GM12878 (cell line): ENCODE data around the gene GSG1. TPM values are rescaled to one million over a fixed set of nuclear protein-coding genes. Genes with fewer than 3 reads are reported as not detected.
A peak's percentile ranks its signal among the peaks of the same experiment; 100 is the strongest.

ENCODE experiments used
- ATAC-seq: fragments of 200-7000 bp; cut with Tn5 transposase; 3 replicates; pipeline ENCODE4 v1.9.1; 2020; ENCODE audit warnings: mild to moderate bottlenecking, moderate library complexity
- BruUV-seq: library from RNA; stranded (reverse); fragments of 400-500 nt; replicated peaks from 2 replicates; lab custom pipeline; 2021; lab: Mats Ljungman, UMichigan
- CTCF ChIA-PET: fragments of 300-600 bp; sonication (Branson Sonifier 250); formaldehyde crosslinking; extraction: SDS; loops from one replicate; lab custom pipeline; 2021; ENCODE audit warnings: inconsistent platforms; lab: Yijun Ruan, JAX
- POLR2A ChIA-PET: fragments of 350-600 bp; formaldehyde crosslinking; extraction: SDS; loops from one replicate; lab custom pipeline; 2021; ENCODE audit warnings: inconsistent platforms; lab: Charles Lee
- RAD21 ChIA-PET: fragments of 300-600 bp; sonication (Branson Sonifier 250); formaldehyde crosslinking; loops from one replicate; lab custom pipeline; 2023; ENCODE audit warnings: antibody characterized with exemption; ENCODE audit not compliant: unreplicated experiment; lab: Charles Lee
- SMC1A ChIA-PET: fragments of 300-600 bp; sonication (Branson Sonifier 250); formaldehyde crosslinking; loops from one replicate; lab custom pipeline; 2023; ENCODE audit not compliant: unreplicated experiment, uncharacterized antibody; lab: Charles Lee
- DNase-seq: peaks from one replicate; pipeline ENCODE4 v3.0.0-alpha.2; 2011; ENCODE audit warnings: low read depth, low spot score
- FAIRE-seq: peaks from 3 replicates; lab custom pipeline; 2011; peaks lifted over from hg19 to GRCh38; lab: Jason Lieb, UNC
- H2AFZ ChIP-seq: 2 replicates; pipeline ENCODE4 v1.6.0; 2011; ENCODE audit warnings: low read depth, low read length, control low read depth; ENCODE audit not compliant: control insufficient read depth
- H3K27ac ChIP-seq: 2 replicates; pipeline ENCODE4 v1.5.1; 2011; ENCODE audit warnings: control low read depth; ENCODE audit not compliant: control insufficient read depth, insufficient read depth
- H3K27me3 ChIP-seq, 2 experiments: replicated peaks in 1 of 2; 2 replicates each; pipeline versions ENCODE4 v1.6.0 to v1.6.1; 2011; ENCODE audit warnings: low read length in 1 of 2; ENCODE audit not compliant: control insufficient read depth in 2 of 2, insufficient read depth in 2 of 2
- H3K36me3 ChIP-seq, 2 experiments: 2 replicates each; pipeline ENCODE4 v1.5.1; 2011; ENCODE audit warnings: low read length in 1 of 2; ENCODE audit not compliant: control insufficient read depth in 2 of 2, insufficient read depth in 2 of 2
- H3K4me1 ChIP-seq: 2 replicates; pipeline ENCODE4 v1.6.1; 2011; ENCODE audit warnings: mild to moderate bottlenecking, low read length, moderate library complexity, mixed read lengths; ENCODE audit not compliant: control insufficient read depth, insufficient read depth
- H3K4me2 ChIP-seq: 2 replicates; pipeline ENCODE4 v1.6.0; 2011; ENCODE audit warnings: control low read depth; ENCODE audit not compliant: control insufficient read depth, insufficient read depth
- H3K4me3 ChIP-seq: fragments of 200-600 bp; sonication (generic); 2 replicates; pipeline ENCODE4 v1.5.1; 2016
- H3K79me2 ChIP-seq: 2 replicates; pipeline ENCODE4 v1.6.0; 2011; ENCODE audit warnings: low read length; ENCODE audit not compliant: control insufficient read depth, insufficient read depth
- H3K9ac ChIP-seq: 2 replicates; pipeline ENCODE4 v1.8.0; 2011; ENCODE audit warnings: low read length, control low read depth, mixed read lengths; ENCODE audit not compliant: control insufficient read depth, insufficient read depth
- H3K9me3 ChIP-seq: replicated peaks from 3 replicates; pipeline ENCODE4 v1.5.1; 2011; ENCODE audit warnings: mild to moderate bottlenecking, low read length; ENCODE audit not compliant: control insufficient read depth, insufficient read depth
- H4K20me1 ChIP-seq: 2 replicates; pipeline ENCODE4 v1.6.0; 2011; ENCODE audit not compliant: control insufficient read depth, insufficient read depth
- HDAC2 ChIP-seq: fragments of 200-600 bp; sonication (generic); IDR thresholded peaks from 2 replicates; pipeline ENCODE4 v1.6.1; 2017
- IKZF2 ChIP-seq, 2 experiments: fragments of 450-650 bp; IDR thresholded peaks; 2 replicates each; pipeline ENCODE4 v1.6.1; 2017; ENCODE audit warnings: mild to moderate bottlenecking in 2 of 2, moderate library complexity in 2 of 2
- KLF5 ChIP-seq: fragments of 450-650 bp; IDR thresholded peaks from 2 replicates; pipeline ENCODE4 v1.6.1; 2014; ENCODE audit warnings: mild to moderate bottlenecking; ENCODE audit not compliant: partially characterized antibody
- PAX8 ChIP-seq: fragments of 450-650 bp; IDR thresholded peaks from 2 replicates; pipeline ENCODE4 v1.6.1; 2017; ENCODE audit warnings: mild to moderate bottlenecking, moderate library complexity
- SREBF2 ChIP-seq: IDR thresholded peaks from 2 replicates; pipeline ENCODE4 v1.6.1; 2012; ENCODE audit warnings: mild to moderate bottlenecking, low read length
- TCF12 ChIP-seq: IDR thresholded peaks from 2 replicates; pipeline ENCODE4 v1.6.1; 2011; ENCODE audit warnings: low read depth, mild to moderate bottlenecking, low read length
- ZNF207 ChIP-seq: fragments of 450-650 bp; IDR thresholded peaks from 2 replicates; pipeline ENCODE4 v1.6.1; 2014; ENCODE audit warnings: antibody characterized with exemption, mild to moderate bottlenecking, borderline replicate concordance
- ZNF24 ChIP-seq: fragments of 450-650 bp; IDR thresholded peaks from 2 replicates; pipeline ENCODE4 v1.6.1; 2017; ENCODE audit warnings: antibody characterized with exemption, mild to moderate bottlenecking
- WGBS: methylation state at CpG from one replicate; pipeline ENCODE4 v1.1.6; 2016; ENCODE audit warnings: low lambda C conversion rate; ENCODE audit not compliant: insufficient replicate concordance, insufficient coverage; ENCODE audit errors: missing lambda C conversion rate; 5-methylcytosine and 5-hydroxymethylcytosine counted together
- in situ Hi-C: fragments of 300-500 bp; cut with MboI; formaldehyde crosslinking; loops from 9 replicates; pipeline ENCODE4 v1.14.3; 2018; ENCODE audit warnings: mixed read lengths
- intact Hi-C: fragments of 100-400 bp; cut with micrococcal nuclease; formaldehyde crosslinking; loops from one replicate; pipeline ENCODE4 v1.14.2; 2022; ENCODE audit not compliant: unreplicated experiment
- polyA plus RNA-seq, 11 experiments: library from polyadenylated mRNA; depleted of rRNA in 4 of 11; unstranded in 6 of 11; stranded (reverse) in 5 of 11; fragments of >200 nt; fragmentation: Nextera tagmentation in 4 of 11; fragmentation: Illumina TruSeq in 1 of 11; extraction: Ambion mirVana in 4 of 11; extraction: Trizol in 1 of 11; gene quantifications; 1 replicate in 1 of 11; 2 replicates in 10 of 11; pipeline versions ENCODE4 v1.2.1 to v1.2.3, GENCODE V29; 2011 to 2016; ENCODE audit warnings: inconsistent platforms in 2 of 11, missing spikeins in 2 of 11, low read depth in 1 of 11
- total RNA-seq, 4 experiments: library from RNA; depleted of rRNA in 3 of 4; stranded (reverse); fragments of >200 nt in 3 of 4; fragmentation: Illumina TruSeq in 1 of 4; extraction: Trizol in 1 of 4; gene quantifications; 2 replicates each; pipeline versions ENCODE4 v1.2.1 to v1.2.3, GENCODE V29; 2013 to 2021

GSG1 gene
- total and polyA plus RNA-seq, 10 of the 15 experiments (the other 5 are each of a cell fraction or from before 2014, with no cell fraction given), result not detected

- ATAC-seq (no peak), DNase-seq (no peak), FAIRE-seq (no peak)
- Histone ChIP-seq H3K36me3 (no peaks in the 10 kb centered on the region), H2AFZ (peak overlapping the region; percentile 98), H3K4me3 (peak overlapping the region; percentile 95), H3K4me2 (peak overlapping the region; percentile 92), H3K27me3 (peaks cover 0 to 8% of the 10 kb centered on the region in 2 experiments; a peak in 2 of 4 replicates), H3K27ac (no peak overlapping the region), H3K9me3 (no peaks in the 10 kb centered on the region), H3K9ac (peak overlapping the region; percentile 50; the same call in 1 of the 2 replicates), H3K4me1 (no peaks in the 10 kb centered on the region), H3K79me2 (no peaks in the 10 kb centered on the region), H4K20me1 (no peaks in the 10 kb centered on the region)
- ChIA-PET POLR2A (no interaction called here), CTCF (interaction anchor here (0.6 to 1.7 kb wide), 3 partner anchors 10 to 1155 kb away, joined by 3 to 5 read pairs (median 5); no protein-coding TSS in a partner anchor), SMC1A (interaction anchor here (0.7 to 0.9 kb wide), 3 partner anchors 19 to 188 kb away, joined by 3 read pairs; no protein-coding TSS in a partner anchor), RAD21 (interaction anchor here (0.6 kb wide), 1 partner anchor 25 kb away, joined by 3 read pairs; no protein-coding TSS in a partner anchor)
- BruUV-seq, result no TSS peak
- TF ChIP-seq KLF5 (no peak), ZNF207 (no peak), ZNF24 (no peak), IKZF2 (IDR thresholded peaks at IDR 0.05) (no peak), HDAC2 (no peak), TCF12 (no peak), SREBF2 (no peak), PAX8 (no peak)
- in situ Hi-C loops, result no loop called here
- intact Hi-C loops, result no loop called here
- 38% methylated on average over 5 of the region's 5 CpGs for WGBS
These were observed 58.6 kb downstream of the GSG1 start for GRCh38 chr12:13044906-13045299.
